Naive thymus-derived CD4-positive, alpha-beta T cell (primary cell): ENCODE measurements around the gene PARP15. TPM values are rescaled to one million over a fixed set of nuclear protein-coding genes. Genes with fewer than 3 reads are reported as not detected.
"Not testable (repeated sequence)": the region's sequence is repeated elsewhere in the genome, so short reads cannot be mapped to it uniquely, and the experiment has no call there.

Experiments
- ATAC-seq: fragments of 150-1000 bp; cut with Tn5 transposase; 2 replicates; pipeline ENCODE4 v1.10.0; 2021; ENCODE audit warnings: mild to moderate bottlenecking, moderate library complexity
- CTCF ChIA-PET: fragments of 350-600 bp; sonication (Branson Sonifier 250); formaldehyde crosslinking; loops from one replicate; lab custom pipeline; 2021; ENCODE audit warnings: antibody characterized with exemption; lab: Charles Lee
- POLR2A ChIA-PET: fragments of 350-600 bp; sonication (Branson Sonifier 250); formaldehyde crosslinking; loops from one replicate; lab custom pipeline; 2021; ENCODE audit warnings: antibody characterized with exemption, inconsistent platforms; lab: Charles Lee
- DNase-seq, 9 donors: peaks; one replicate each; pipeline versions ENCODE4 v3.0.0 to v3.0.0-alpha.2; 2020 to 2022; ENCODE audit warnings: mixed read lengths in 1 of 9
- H3K27ac ChIP-seq: one replicate; pipeline ENCODE4 v1.7.0; 2013; ENCODE audit warnings: mild to moderate bottlenecking, low read depth, low read length, moderate library complexity
- H3K27me3 ChIP-seq, 2 donors: one replicate each; pipeline ENCODE4 v1.7.0; 2013; ENCODE audit warnings: low read length in 2 of 2, mild to moderate bottlenecking in 2 of 2, moderate library complexity in 2 of 2; ENCODE audit not compliant: control insufficient read depth in 2 of 2, insufficient read depth in 2 of 2
- H3K36me3 ChIP-seq, 3 experiments: 1 replicate in 2 of 3; 2 replicates in 1 of 3; pipeline ENCODE4 v1.7.0; 2013; ENCODE audit warnings: low read length in 3 of 3, mild to moderate bottlenecking in 3 of 3, moderate library complexity in 1 of 3; ENCODE audit not compliant: insufficient read depth in 3 of 3, control insufficient read depth in 2 of 3
- H3K4me1 ChIP-seq, 2 donors: one replicate each; pipeline ENCODE4 v1.7.0; 2013; ENCODE audit warnings: low read length in 2 of 2, mild to moderate bottlenecking in 2 of 2, moderate library complexity in 1 of 2; ENCODE audit not compliant: control insufficient read depth in 2 of 2, insufficient read depth in 2 of 2
- H3K4me3 ChIP-seq: 2 replicates; pipeline ENCODE4 v1.7.0; 2013; ENCODE audit warnings: mild to moderate bottlenecking, low read length
- H3K9me3 ChIP-seq, 3 experiments: 1 replicate in 2 of 3; 2 replicates in 1 of 3; pipeline ENCODE4 v1.7.0; 2013; ENCODE audit warnings: low read length in 3 of 3; ENCODE audit not compliant: control insufficient read depth in 2 of 3
- H3K27ac Mint-ChIP-seq, 9 donors: one replicate each; pipeline ENCODE4 v1.8.0; 2020 to 2022; ENCODE audit warnings: mixed read lengths in 9 of 9, mild to moderate bottlenecking in 8 of 9, moderate library complexity in 5 of 9, inconsistent platforms in 2 of 9
- H3K27me3 Mint-ChIP-seq, 5 donors: one replicate each; pipeline ENCODE4 v1.8.0; 2021 to 2022; ENCODE audit warnings: mixed read lengths in 5 of 5, mild to moderate bottlenecking in 1 of 5
- H3K36me3 Mint-ChIP-seq, 5 donors: one replicate each; pipeline ENCODE4 v1.8.0; 2020 to 2022; ENCODE audit warnings: mixed read lengths in 5 of 5, mild to moderate bottlenecking in 3 of 5, inconsistent platforms in 1 of 5
- H3K4me1 Mint-ChIP-seq, 7 donors: one replicate each; pipeline ENCODE4 v1.8.0; 2020 to 2022; ENCODE audit warnings: mixed read lengths in 7 of 7, mild to moderate bottlenecking in 3 of 7, inconsistent platforms in 1 of 7
- H3K4me3 Mint-ChIP-seq, 10 donors: one replicate each; pipeline ENCODE4 v1.8.0; 2020 to 2022; ENCODE audit warnings: mild to moderate bottlenecking in 10 of 10, mixed read lengths in 10 of 10, moderate library complexity in 6 of 10, inconsistent platforms in 2 of 10
- H3K9me3 Mint-ChIP-seq, 11 donors: one replicate each; pipeline ENCODE4 v1.8.0; 2020 to 2022; ENCODE audit warnings: mixed read lengths in 11 of 11, mild to moderate bottlenecking in 4 of 11, inconsistent platforms in 1 of 11, moderate library complexity in 1 of 11
- intact Hi-C, 2 donors: fragments of 100-400 bp; cut with micrococcal nuclease; formaldehyde crosslinking; loops; one replicate each; pipeline ENCODE4 v1.15.1; 2023
- polyA plus RNA-seq, 2 donors: library from polyadenylated mRNA; unstranded; fragments of 300-500 nt; fragmentation: Illumina TruSeq; gene quantifications; one replicate each; pipeline ENCODE4 v1.2.3, GENCODE V29; 2021
- total RNA-seq, 6 experiments: library from RNA in 5 of 6; stranded (reverse) in 5 of 6; gene quantifications; 1 replicate in 5 of 6; 2 replicates in 1 of 6; pipeline ENCODE4 v1.2.3 and lab custom pipeline; 2021 to 2026

The PARP15 gene
- total and polyA plus RNA-seq, 7 experiments from 2014 or later: 3.2 to 71.0 (median 46.7) TPM

- H3K36me3 Mint-ChIP-seq, H3K4me1 ChIP-seq, H3K4me1 Mint-ChIP-seq, DNase-seq, POLR2A ChIA-PET, H3K27ac Mint-ChIP-seq, H3K36me3 ChIP-seq, H3K9me3 Mint-ChIP-seq, H3K4me3 Mint-ChIP-seq, ATAC-seq, H3K27me3 ChIP-seq, intact Hi-C loops, H3K9me3 ChIP-seq, H3K4me3 ChIP-seq, H3K27ac ChIP-seq: not testable (repeated sequence)
- CTCF ChIA-PET: interaction anchor here (0.6 kb wide), 1 partner anchor 22 kb away, joined by 3 read pairs; no protein-coding TSS in a partner anchor
- peaks cover 0 to 60% (median 5%) of the 10 kb centered on the region in 5 donors for H3K27me3 Mint-ChIP-seq
These were observed 74.5 kb downstream of the PARP15 start for GRCh38 chr3:122651962-122652361.

- intact Hi-C loops, H3K27me3 ChIP-seq, H3K4me1 Mint-ChIP-seq, CTCF ChIA-PET, H3K36me3 Mint-ChIP-seq, DNase-seq, ATAC-seq, POLR2A ChIA-PET, H3K27ac ChIP-seq, H3K4me3 ChIP-seq, H3K4me1 ChIP-seq, H3K4me3 Mint-ChIP-seq, H3K36me3 ChIP-seq, H3K27ac Mint-ChIP-seq, H3K9me3 ChIP-seq: not testable (repeated sequence)
- Mint-ChIP-seq H3K27me3 (peaks cover 0 to 60% (median 0%) of the 10 kb centered on the region in 5 donors), H3K9me3 (peaks cover 0 to 11% (median 3%) of the 10 kb centered on the region in 11 donors)
These were observed 80.9 kb downstream of the PARP15 start for GRCh38 chr3:122658336-122658735.

GRCh38 chr3:122660297-122660974 lies 83.0 kb downstream of the PARP15 start:
- Histone ChIP-seq H3K9me3 (no peaks in the 10 kb centered on the region), H3K27ac (no peak overlapping the region), H3K4me1 (no peaks in the 10 kb centered on the region), H3K27me3 (no peaks in the 10 kb centered on the region), H3K36me3 (no peaks in the 10 kb centered on the region), H3K4me3 (no peak overlapping the region)
- CTCF ChIA-PET: no interaction called here
- H3K4me1 Mint-ChIP-seq: peaks cover 0 to 5% (median 0%) of the 10 kb centered on the region in 7 donors
- no peak overlapping the region for H3K27ac Mint-ChIP-seq
- peaks cover 0 to 2% (median 0%) of the 10 kb centered on the region in 5 donors for H3K36me3 Mint-ChIP-seq
- POLR2A ChIA-PET: no interaction called here
- no peak overlapping the region for H3K4me3 Mint-ChIP-seq
- H3K9me3 Mint-ChIP-seq: peaks cover 0 to 11% (median 3%) of the 10 kb centered on the region in 11 donors
- ATAC-seq: no peak
- DNase-seq: no peak
- H3K27me3 Mint-ChIP-seq: peaks cover 0 to 52% (median 0%) of the 10 kb centered on the region in 5 donors
- intact Hi-C loops: no loop called here

- POLR2A ChIA-PET: no interaction called here
These were observed 84.2 kb downstream of the PARP15 start for GRCh38 chr3:122661633-122662032.

GRCh38 chr3:122662505-122662904 lies 85.1 kb downstream of the PARP15 start:
- H3K27ac ChIP-seq: no peak overlapping the region
- no peak for ATAC-seq
- H3K27ac Mint-ChIP-seq: no peak overlapping the region
- H3K27me3 Mint-ChIP-seq: peaks cover 0 to 50% (median 0%) of the 10 kb centered on the region in 5 donors
- H3K4me1 ChIP-seq: no peaks in the 10 kb centered on the region
- ChIA-PET CTCF (no interaction called here), POLR2A (no interaction called here)
- intact Hi-C loops: no loop called here
- H3K4me3 Mint-ChIP-seq: no peak overlapping the region
- H3K4me3 ChIP-seq: no peak overlapping the region
- H3K36me3 Mint-ChIP-seq: peaks cover 0 to 3% (median 0%) of the 10 kb centered on the region in 5 donors
- peaks cover 0 to 9% (median 3%) of the 10 kb centered on the region in 11 donors for H3K9me3 Mint-ChIP-seq
- H3K4me1 Mint-ChIP-seq: peaks cover 0 to 5% (median 0%) of the 10 kb centered on the region in 7 donors
- H3K36me3 ChIP-seq: no peaks in the 10 kb centered on the region
- no peaks in the 10 kb centered on the region for H3K27me3 ChIP-seq
- no peaks in the 10 kb centered on the region for H3K9me3 ChIP-seq
- DNase-seq: no peak

More at GRCh38 chr3:122661633-122662032, 84.2 kb downstream of the PARP15 start:
- DNase-seq: no peak
- H3K4me1 ChIP-seq: no peaks in the 10 kb centered on the region
- Mint-ChIP-seq H3K27me3 (peaks cover 0 to 53% (median 0%) of the 10 kb centered on the region in 5 donors), H3K4me3 (no peak overlapping the region), H3K27ac (no peak overlapping the region), H3K36me3 (peaks cover 0 to 2% (median 0%) of the 10 kb centered on the region in 5 donors), H3K9me3 (peaks cover 0 to 11% (median 3%) of the 10 kb centered on the region in 11 donors), H3K4me1 (peaks cover 0 to 5% (median 0%) of the 10 kb centered on the region in 7 donors)
- H3K36me3 ChIP-seq: no peaks in the 10 kb centered on the region
- H3K4me3 ChIP-seq: no peak overlapping the region
- H3K27ac ChIP-seq: no peak overlapping the region
- H3K27me3 ChIP-seq: no peaks in the 10 kb centered on the region
- intact Hi-C loops: no loop called here
- H3K9me3 ChIP-seq: no peaks in the 10 kb centered on the region
- ATAC-seq: no peak
- CTCF ChIA-PET: no interaction called here

GRCh38 chr3:122665226-122665786 lies 87.9 kb downstream of the PARP15 start:
- H3K9me3 Mint-ChIP-seq: peaks cover 0 to 12% (median 3%) of the 10 kb centered on the region in 11 donors
- CTCF ChIA-PET: interaction anchor here (1.1 kb wide), 1 partner anchor 13 kb away, joined by 3 read pairs; no protein-coding TSS in a partner anchor

More at GRCh38 chr3:122665226-122665786, 87.9 kb downstream of the PARP15 start:
- intact Hi-C loops: no loop called here
- Histone ChIP-seq H3K4me3 (no peak overlapping the region), H3K27me3 (no peaks in the 10 kb centered on the region), H3K27ac (no peak overlapping the region), H3K36me3 (no peaks in the 10 kb centered on the region), H3K4me1 (no peaks in the 10 kb centered on the region), H3K9me3 (no peaks in the 10 kb centered on the region)
- Mint-ChIP-seq H3K4me1 (peaks cover 0 to 23% (median 0%) of the 10 kb centered on the region in 7 donors), H3K27ac (no peak overlapping the region), H3K27me3 (peaks cover 0 to 39% (median 0%) of the 10 kb centered on the region in 5 donors), H3K36me3 (peaks cover 0 to 10% (median 0%) of the 10 kb centered on the region in 5 donors), H3K4me3 (no peak overlapping the region)
- no peak for ATAC-seq
- no peak for DNase-seq
- POLR2A ChIA-PET: interaction anchor here (0.6 kb wide), 1 partner anchor 42 kb away, joined by 3 read pairs; no protein-coding TSS in a partner anchor
